Peyer's patch (tissue), 4 donors: Measurements from ENCODE around the gene MICAL3. TPM values are rescaled to one million over a fixed set of nuclear protein-coding genes. Genes with fewer than 3 reads are reported as not detected.
"Not testable (repeated sequence)": the region's sequence is repeated elsewhere in the genome, so short reads cannot be mapped to it uniquely, and the experiment has no call there.

ENCODE experiments used
- DNase-seq, 3 donors: peaks; one replicate each; pipeline ENCODE4 v3.0.0-alpha.2; 2017 to 2019
- H3K27ac ChIP-seq, 4 donors: fragments of 200-600 bp; sonication (generic); one replicate each; pipeline ENCODE4 v1.5.1; 2016 to 2019
- H3K27me3 ChIP-seq, 2 donors: fragments of 200-600 bp; sonication (generic); one replicate each; pipeline ENCODE4 v1.5.1; 2019
- H3K36me3 ChIP-seq, 3 donors: fragments of 200-600 bp; sonication (generic); one replicate each; pipeline ENCODE4 v1.5.1; 2016 to 2019
- H3K4me1 ChIP-seq, 4 donors: fragments of 200-600 bp; sonication (generic); one replicate each; pipeline ENCODE4 v1.5.1; 2016 to 2019
- H3K4me3 ChIP-seq, 4 donors: fragments of 200-600 bp; sonication (generic); 1 replicate in 3 of 4; 2 replicates in 1 of 4; pipeline ENCODE4 v1.5.1; 2016 to 2019; ENCODE audit warnings: mild to moderate bottlenecking in 1 of 4
- H3K9me3 ChIP-seq, 4 donors: fragments of 200-600 bp; sonication (generic); one replicate each; pipeline ENCODE4 v1.5.1; 2016 to 2019; ENCODE audit warnings: mild to moderate bottlenecking in 1 of 4
- POLR2A ChIP-seq, 2 donors: fragments of 450-650 bp; IDR thresholded peaks; one replicate each; pipeline ENCODE4 v1.5.1; 2017; ENCODE audit warnings: antibody characterized with exemption in 2 of 2, mild to moderate bottlenecking in 2 of 2, moderate library complexity in 2 of 2
- total RNA-seq, 4 donors: library from RNA; depleted of rRNA; stranded (reverse); fragments of >200 nt; gene quantifications; one replicate each; pipeline ENCODE4 v1.1.0, GENCODE V29; 2016
- TF ChIP-seq, protein P1 (sequence below), 6 experiments: fragments of 450-650 bp in 4 of 6; fragments of 200-600 bp in 2 of 6; sonication (generic) in 1 of 6; IDR thresholded peaks; one replicate each; pipeline ENCODE4 v1.5.1; 2017 to 2019; ENCODE audit warnings: antibody characterized with exemption in 6 of 6, mild to moderate bottlenecking in 3 of 6, moderate library complexity in 1 of 6

MICAL3 gene
- total RNA-seq, 4 donors from 2014 or later: 68.5 to 99.1 (median 88.7) TPM

DNA sequence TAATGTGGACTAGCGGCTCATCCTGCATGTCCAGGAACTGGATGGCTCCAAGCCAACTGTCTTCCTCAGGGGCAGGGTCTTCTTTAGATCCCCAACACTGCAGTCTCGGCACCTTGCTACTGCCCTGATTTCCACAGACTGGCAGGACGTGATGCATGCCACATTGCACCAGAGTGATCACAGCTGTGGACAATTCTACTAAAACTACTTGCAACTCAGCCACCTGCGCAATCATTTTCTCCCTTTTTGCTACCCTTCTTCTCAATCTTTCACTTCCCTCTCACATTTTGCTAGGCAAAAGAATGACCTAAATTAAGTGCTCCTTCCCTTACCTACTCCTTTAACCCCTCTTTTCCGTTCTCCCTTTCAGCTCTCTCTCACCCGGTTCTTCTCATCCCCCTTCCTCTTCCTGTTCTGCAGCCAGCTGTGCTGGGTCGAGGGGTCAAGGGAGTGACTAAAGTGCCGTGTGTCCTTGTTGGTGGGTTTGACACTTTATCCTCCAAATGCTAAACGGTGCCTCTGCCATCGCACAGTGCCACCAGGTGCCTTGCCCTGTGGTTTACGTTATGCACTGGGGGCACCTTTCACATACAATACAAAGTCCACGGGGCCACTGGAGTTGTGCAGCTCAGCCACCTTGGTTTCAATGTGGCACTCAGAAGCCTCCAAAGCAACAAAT, 42.0 kb upstream of the MICAL3 start:
- H3K27me3 ChIP-seq: no peaks in the 10 kb centered on the region

DNA sequence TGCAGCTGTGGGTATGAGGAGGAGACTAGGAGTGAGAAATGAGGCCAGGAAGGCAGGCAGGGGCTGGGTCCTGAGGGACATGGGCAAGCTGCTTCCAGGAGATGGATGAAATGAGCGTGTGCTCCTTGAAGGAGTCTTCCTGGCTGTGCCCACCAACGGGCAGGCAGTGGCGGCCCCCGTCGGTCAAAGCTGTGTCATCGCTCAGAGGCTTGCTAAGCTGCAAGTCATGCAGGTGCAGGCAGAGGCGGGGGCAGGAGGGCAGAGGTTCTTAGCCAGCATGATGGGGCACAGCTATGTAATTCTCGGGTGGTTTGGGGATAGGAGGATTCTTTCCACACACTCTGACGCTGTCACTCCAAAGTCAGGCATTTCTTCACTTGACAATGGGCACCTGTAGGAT, 40.9 kb upstream of the MICAL3 start:
- TF ChIP-seq POLR2A (IDR thresholded peaks at IDR 0.05): no peak
- TF ChIP-seq, protein P1, sequence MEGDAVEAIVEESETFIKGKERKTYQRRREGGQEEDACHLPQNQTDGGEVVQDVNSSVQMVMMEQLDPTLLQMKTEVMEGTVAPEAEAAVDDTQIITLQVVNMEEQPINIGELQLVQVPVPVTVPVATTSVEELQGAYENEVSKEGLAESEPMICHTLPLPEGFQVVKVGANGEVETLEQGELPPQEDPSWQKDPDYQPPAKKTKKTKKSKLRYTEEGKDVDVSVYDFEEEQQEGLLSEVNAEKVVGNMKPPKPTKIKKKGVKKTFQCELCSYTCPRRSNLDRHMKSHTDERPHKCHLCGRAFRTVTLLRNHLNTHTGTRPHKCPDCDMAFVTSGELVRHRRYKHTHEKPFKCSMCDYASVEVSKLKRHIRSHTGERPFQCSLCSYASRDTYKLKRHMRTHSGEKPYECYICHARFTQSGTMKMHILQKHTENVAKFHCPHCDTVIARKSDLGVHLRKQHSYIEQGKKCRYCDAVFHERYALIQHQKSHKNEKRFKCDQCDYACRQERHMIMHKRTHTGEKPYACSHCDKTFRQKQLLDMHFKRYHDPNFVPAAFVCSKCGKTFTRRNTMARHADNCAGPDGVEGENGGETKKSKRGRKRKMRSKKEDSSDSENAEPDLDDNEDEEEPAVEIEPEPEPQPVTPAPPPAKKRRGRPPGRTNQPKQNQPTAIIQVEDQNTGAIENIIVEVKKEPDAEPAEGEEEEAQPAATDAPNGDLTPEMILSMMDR (IDR thresholded peaks at IDR 0.05): no peak
- Histone ChIP-seq H3K36me3 (no peaks in the 10 kb centered on the region), H3K27me3 (no peaks in the 10 kb centered on the region), H3K27ac (peak overlapping the region in 1 of 4 donors; percentile 76), H3K4me3 (no peak overlapping the region), H3K4me1 (peaks cover 8 to 32% (median 10%) of the 10 kb centered on the region in 4 donors), H3K9me3 (no peaks in the 10 kb centered on the region)
- DNase-seq: peak in 1 of 3 donors; percentile 43

More for the DNA sequence above, 42.0 kb upstream of the MICAL3 start:
- no peak overlapping the region for H3K4me3 ChIP-seq
- TF ChIP-seq, protein P1 (IDR thresholded peaks at IDR 0.05): peak in 1 of 6 experiments; percentile 32
- TF ChIP-seq POLR2A (IDR thresholded peaks at IDR 0.05): no peak
- H3K4me1 ChIP-seq: peaks cover 8 to 36% (median 13%) of the 10 kb centered on the region in 4 donors
- H3K27ac ChIP-seq: peak overlapping the region; percentile 20 to 76 (median 62)
- H3K36me3 ChIP-seq: no peaks in the 10 kb centered on the region
- H3K9me3 ChIP-seq: no peaks in the 10 kb centered on the region
- peak in 2 of 3 donors; percentile 52 to 77 for DNase-seq

DNA sequence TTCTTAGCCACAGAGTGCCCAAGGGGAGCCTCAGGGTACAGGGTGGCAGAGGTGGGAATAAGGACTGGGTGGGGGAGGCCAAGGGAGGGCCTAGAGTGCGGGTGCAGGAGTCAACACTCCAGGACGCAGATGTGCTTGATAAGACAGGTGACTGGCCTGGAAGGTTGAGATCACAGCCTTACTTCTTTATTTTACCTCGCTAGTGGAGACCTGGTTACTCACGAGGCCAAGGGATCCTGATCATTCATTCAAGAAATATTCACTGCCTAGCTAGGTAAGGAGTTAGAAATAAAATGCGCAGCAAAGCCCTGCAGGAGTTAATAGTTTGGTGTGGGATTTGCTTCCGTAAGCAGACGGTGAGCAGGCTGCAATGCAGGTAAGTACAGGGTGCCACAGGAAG, 40.3 kb upstream of the MICAL3 start:
- no peak for DNase-seq
- no peaks in the 10 kb centered on the region for H3K36me3 ChIP-seq
- H3K4me1 ChIP-seq: peaks cover 8 to 28% (median 10%) of the 10 kb centered on the region in 4 donors
- no peaks in the 10 kb centered on the region for H3K27me3 ChIP-seq
- H3K27ac ChIP-seq: no peak overlapping the region
- no peak overlapping the region for H3K4me3 ChIP-seq
- no peaks in the 10 kb centered on the region for H3K9me3 ChIP-seq
- no peak for TF ChIP-seq POLR2A (IDR thresholded peaks at IDR 0.05)
- TF ChIP-seq, protein P1 (IDR thresholded peaks at IDR 0.05): no peak

DNA sequence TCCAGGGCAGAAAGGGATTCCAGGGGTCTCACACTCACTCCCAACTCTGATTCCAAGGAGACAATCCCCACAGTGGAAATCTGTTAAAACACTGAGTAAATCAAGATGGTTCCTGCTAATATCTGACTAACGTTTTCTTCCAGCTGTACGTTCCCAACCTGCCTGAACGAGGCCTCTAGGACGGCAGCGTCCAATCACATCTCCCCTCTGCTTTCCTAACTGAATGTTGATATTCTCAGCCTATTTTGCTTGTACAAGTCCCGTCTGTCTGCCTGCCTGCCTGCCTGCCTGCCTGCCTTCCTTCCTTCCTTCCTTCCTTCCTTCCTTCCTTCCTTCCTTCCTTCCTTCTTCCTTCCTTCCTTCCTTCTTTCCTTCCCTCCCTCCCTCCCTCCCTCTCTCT, 39.4 kb upstream of the MICAL3 start:
- not testable (repeated sequence) for H3K9me3 ChIP-seq, H3K4me3 ChIP-seq, H3K27me3 ChIP-seq, H3K36me3 ChIP-seq, H3K27ac ChIP-seq, DNase-seq
- H3K4me1 ChIP-seq: peaks cover 8 to 28% (median 9%) of the 10 kb centered on the region in 4 donors

DNA sequence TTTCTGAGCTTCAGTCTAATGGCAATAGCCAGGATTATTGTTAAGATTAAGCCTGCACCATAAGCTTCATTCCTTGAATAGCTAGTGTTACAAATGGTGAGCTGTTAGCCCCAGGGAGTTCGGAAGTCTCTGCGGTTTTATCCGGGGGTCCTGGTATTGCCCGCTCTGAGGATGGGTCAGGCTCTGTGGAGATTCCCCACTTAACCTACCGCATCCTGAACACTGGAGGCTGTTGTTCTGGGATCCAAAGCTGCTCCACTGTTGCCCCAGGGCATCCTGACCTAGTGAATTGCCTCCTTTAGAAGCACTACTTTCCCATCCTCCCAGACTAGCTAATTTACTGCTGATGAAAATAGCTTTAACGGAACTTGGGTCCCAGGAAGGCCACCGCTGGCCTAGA, 38.9 kb upstream of the MICAL3 start:
- Histone ChIP-seq H3K9me3 (no peaks in the 10 kb centered on the region), H3K36me3 (no peaks in the 10 kb centered on the region), H3K4me3 (no peak overlapping the region), H3K4me1 (peaks cover 6 to 28% (median 9%) of the 10 kb centered on the region in 4 donors), H3K27ac (no peak overlapping the region), H3K27me3 (no peaks in the 10 kb centered on the region)
- TF ChIP-seq, protein P1 (IDR thresholded peaks at IDR 0.05): no peak
- TF ChIP-seq POLR2A (IDR thresholded peaks at IDR 0.05): no peak
- no peak for DNase-seq

DNA sequence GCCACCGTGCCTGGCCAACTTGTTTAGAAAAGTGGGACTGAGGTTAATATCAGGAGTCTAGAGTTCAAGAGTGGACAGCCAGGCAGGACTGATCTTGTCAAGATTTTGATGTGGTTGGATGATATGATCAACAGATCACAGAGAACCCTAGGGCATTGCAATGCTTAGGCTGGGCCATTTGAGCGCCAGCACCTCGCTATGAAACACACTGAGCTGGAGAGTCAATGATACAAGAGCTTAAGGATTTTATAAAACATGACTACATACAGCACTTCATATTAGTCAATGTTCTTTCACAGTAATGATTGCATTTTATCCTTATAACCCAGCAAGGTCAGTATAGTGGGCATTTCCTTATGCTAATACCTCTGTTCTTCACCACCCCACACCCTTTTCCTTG, 38.1 kb upstream of the MICAL3 start:
- Histone ChIP-seq H3K27me3 (no peaks in the 10 kb centered on the region), H3K4me3 (no peak overlapping the region), H3K36me3 (no peaks in the 10 kb centered on the region), H3K27ac (no peak overlapping the region), H3K9me3 (no peaks in the 10 kb centered on the region), H3K4me1 (peaks cover 6 to 30% (median 9%) of the 10 kb centered on the region in 4 donors)
- TF ChIP-seq, protein P1 (IDR thresholded peaks at IDR 0.05): no peak
- no peak for TF ChIP-seq POLR2A (IDR thresholded peaks at IDR 0.05)
- DNase-seq: no peak
